HG03432 (cell line): Measurements from ENCODE around the gene CAPZA1.
"Not testable (repeated sequence)": the region's sequence is repeated elsewhere in the genome, so short reads cannot be mapped to it uniquely, and the experiment has no call there.

Experiments used
- ATAC-seq: cut with Tn5 transposase; IDR thresholded peaks from one replicate; pipeline ENCODE4 v1.9.1; 2021; ENCODE audit warnings: mild to moderate bottlenecking, moderate library complexity; ENCODE audit not compliant: unreplicated experiment

Gene CAPZA1

DNA sequence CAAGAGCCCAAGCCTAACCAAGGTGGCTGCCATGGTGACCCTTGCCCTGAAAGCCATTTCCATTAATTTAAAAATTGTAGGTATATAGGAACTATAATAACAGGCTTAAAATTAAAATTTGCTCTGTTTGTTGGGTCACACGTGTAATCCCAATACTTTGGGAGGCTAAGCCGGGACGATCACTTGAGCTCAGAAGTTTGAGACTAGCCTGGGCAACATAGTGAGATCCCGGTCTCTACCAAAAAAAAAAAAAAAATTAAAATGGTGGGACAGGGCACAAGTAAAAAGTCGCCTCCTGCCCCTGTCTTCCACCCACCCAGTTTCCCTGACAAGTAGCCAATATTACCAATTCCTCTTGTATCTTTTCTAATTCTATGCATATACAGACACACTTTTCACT lies 6.6 kb downstream of the CAPZA1 start:
- no peak for ATAC-seq

DNA sequence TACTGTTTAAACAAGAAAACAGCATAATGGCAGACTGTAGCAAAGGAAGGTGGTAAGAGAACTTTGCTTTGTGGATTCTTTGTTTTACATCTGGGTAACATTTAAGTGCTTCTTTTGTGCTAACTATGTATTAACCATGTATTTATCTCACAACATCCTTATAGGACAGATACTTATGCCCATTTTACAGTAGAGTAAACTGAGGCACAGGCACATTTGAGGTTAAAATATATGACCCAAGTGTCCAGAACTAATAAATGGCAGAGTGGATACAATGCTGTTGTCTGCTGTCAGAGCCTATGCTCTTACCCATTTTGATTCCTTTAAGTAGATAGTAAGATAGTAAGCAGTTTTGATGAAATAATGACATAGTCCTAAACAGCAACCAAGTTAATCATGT lies 7.3 kb downstream of the CAPZA1 start:
- no peak for ATAC-seq

DNA sequence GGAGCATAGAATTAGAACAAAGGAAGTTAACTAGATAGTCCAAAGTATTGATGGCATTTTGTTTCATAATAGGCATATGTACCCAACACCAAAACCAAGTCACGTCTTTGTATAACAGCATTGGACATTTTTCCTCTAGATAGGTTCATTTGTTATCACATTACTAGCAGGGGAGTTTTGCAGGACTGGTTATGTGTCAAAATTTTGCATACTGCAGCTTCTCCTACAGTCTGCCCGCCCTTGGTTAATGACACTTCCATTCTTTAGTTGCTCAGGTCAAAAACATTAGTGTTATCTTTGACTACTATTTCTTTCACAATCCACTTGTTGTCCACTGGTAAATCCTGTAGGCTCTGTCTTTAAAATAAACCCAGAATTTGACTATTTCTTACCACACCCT lies 8.9 kb downstream of the CAPZA1 start:
- ATAC-seq = no peak

DNA sequence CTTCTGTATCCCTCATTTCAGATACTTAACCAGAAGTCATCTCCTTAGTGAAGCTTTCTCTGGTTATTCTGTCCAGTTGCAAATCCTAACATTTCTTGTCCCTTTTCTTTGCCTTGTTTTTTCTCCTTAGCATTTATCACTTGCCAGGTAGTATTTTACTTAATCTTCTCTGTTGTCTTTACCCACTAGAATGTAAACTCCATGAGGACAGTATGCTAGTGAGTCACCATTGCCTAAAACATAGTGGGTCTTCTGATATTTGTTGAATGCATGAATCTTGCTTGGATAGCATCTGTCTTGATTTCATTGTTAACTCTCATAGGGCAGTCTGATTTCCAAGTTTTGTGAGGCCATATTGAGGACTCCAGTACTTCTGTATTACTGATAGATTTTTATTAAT lies 9.6 kb downstream of the CAPZA1 start:
- ATAC-seq = no peak

DNA sequence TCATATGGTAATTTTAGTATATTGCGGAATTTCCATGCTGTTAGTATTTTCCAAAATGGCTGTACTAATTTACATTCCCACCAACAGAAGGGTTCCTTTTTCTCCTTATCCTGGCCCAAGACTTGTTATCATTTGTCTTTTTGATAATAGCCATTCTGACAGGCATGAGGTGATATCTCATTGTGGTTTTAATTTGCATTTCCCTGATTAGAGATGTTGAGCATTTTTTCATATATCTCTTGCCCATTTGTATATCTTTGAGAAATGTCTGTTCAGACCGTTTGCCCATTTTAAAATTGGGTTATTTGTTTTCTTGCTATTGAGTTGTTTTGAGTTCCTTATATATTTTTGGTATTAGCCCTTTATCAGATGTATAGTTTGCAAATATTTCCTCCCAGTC lies 14.0 kb downstream of the CAPZA1 start:
- no peak for ATAC-seq

DNA sequence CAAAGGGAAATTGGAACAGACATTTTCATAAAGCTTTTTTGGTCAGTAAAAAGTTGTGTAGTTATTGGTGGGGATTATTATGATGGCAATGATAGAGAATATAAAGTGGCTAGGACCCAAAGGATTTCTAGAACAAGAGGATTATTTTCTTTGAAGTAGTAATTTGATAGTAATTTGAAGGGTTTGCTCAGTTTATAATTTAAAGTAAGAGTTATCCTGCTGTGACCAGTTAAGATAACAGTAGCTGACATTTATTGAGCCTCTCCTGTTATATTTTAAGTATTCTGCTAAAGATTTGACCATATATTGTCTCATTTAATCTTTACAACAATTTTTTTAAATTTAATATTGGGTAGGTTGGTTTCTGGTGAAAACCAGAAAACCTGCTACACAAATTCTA lies 14.7 kb downstream of the CAPZA1 start:
- ATAC-seq = no peak

DNA sequence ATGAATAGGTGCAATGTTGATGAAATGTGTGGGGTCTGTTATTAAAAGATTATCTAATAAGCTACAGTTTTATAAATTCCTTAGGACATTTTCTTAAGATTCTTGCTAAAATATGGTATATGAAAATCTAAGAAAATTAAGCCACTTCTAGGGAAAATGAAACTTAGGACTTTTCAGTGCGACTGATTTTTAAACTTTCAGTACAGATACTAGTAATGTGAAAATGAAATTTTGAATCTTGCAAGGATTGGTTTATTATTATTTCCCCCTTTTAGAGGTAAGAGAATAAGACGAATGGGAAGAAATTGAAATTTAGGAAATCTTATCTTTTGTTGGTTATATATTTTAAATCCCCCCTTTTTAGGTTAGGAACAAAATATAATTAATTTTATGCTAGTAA lies 16.4 kb downstream of the CAPZA1 start:
- peak; percentile 15 for ATAC-seq

DNA sequence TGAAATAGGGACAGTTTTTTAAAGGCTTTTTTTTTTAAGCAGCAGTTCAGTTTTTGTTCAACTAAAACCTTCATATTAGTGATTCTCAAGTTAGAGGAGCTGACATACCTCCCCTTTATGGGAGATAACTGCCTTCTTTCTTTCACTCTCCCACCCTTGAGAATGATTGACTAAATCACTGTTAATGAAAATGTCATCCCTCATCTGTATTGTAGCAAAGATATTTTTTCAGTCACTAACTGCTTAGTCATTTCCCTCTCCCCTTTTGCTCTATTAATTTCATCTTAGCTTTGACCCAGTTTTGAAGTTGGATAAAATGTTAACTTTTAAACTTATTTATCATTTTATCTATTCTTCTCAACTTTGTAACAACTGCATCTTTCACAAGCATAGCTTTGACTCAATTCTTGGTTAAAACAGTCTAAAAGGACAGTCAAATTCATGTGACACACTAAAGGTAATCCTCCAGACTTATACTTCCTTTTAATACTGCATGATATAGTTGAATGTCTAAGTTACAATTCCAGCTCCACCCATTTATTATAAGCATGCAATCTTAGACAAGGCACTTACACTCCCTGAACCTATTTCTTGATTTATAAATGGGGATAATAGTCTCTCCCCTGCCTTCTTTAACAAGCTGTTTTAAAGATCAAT lies 17.1 kb downstream of the CAPZA1 start:
- peak; percentile 45 for ATAC-seq

DNA sequence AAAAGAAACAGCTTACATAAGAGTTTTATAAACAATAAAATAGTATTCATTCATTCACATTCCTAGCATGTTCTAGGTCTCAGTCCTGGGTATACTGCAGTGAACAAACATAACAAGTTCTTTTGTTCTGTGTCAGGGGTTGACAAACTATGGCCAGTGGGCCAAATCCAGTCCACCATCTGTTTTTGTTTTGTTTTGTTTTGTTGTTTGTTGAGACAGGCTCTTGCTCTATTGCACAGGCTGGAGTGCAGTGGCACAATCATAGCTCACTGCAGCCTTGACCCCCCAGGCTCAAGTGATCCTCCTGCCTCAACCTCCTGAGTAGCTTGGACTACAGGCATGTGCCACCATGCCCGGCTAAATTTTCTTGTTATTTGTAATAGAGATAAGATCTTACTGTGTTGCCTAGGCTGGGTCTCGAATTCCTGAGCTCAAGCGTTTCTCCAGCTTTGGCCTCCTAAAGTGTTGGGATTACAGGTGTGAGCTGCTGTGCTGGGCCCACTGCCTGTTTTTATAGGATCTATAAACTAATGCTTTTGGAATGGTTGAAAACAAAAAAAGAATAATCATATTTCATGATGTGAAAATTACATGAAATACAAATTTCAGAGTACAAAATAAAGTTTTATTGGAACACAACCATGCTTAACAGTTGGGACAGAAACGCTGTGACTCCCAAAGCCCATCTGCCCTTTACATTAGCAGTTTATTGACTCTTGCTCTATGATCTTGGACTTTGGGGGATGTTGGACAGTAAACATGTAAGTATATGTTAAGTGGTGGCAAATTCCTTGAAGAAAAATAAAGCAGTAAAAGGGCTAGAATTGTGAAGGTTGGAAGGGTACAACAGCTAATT lies 17.9 kb downstream of the CAPZA1 start:
- no peak for ATAC-seq

DNA sequence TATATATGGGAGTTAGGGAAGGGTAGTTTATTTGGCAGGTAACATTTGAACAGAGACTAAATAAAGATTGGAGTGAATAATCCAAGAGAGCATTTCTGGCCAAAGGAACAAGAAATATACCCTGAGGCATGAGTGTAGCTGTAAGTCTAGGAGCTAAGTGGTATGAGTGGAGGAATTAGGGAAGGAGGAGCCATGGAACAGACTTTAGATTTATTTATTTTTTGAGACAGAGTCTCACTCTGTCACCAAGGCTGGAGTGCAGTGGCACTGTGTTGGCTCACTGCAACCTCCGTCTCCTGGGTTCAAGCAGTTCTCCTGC lies 18.4 kb downstream of the CAPZA1 start:
- no peak for ATAC-seq

DNA sequence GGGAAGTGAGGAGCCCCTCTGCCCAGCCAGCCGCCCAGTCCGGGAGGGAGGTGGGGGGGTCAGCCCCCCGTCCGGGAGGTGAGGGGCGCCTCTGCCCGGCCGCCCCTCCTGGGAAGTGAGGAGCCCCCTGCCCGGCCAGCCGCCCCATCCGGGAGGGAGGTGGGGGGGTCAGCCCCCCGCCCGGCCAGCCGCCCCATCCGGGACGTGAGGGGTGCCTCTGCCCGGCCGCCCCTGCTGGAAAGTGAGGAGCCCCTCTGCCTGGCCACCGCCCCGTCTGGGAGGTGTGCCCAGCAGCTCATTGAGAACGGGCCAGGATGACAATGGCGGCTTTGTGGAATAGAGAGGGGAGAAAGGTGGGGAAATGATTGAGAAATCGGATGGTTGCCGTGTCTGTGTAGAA lies 20.8 kb downstream of the CAPZA1 start:
- ATAC-seq = not testable (repeated sequence)

DNA sequence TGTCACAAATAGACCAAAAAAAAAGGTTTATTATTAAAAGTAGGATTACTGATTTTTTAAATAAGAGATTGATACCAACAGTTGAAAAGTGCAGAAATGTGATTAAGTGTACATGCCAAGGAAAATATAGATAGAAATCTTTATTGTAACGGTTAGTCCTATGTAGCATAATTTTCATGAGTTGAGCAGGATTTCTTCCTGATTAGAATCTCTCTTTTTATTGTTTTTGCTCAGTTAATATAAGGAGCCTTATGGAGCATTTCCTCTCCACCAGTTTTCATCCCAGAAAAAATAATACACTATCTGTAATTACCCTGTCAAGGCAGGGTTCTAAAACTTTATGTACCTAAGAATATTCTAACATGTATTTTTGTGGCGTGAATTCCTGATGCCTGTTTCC lies 23.4 kb downstream of the CAPZA1 start:
- no peak for ATAC-seq

DNA sequence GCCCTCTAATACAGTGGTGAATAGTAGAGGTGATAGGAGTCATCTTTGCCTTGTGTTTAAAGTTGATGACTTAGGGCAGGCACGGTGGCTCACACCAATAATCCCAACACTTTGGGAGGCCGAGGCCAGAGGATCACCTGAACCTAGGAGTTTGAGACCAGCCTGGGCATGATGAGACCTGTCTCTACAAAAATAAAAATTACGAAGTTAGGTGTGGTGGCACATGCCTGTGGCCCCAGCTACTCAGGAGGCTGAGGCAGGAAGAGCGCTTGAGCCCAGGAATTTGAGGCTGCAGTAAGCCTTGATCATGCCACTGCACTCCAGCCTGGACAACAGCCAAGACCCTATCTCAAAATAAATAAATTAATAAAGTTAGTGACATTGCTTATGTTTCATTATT lies 26.6 kb downstream of the CAPZA1 start:
- ATAC-seq = no peak

DNA sequence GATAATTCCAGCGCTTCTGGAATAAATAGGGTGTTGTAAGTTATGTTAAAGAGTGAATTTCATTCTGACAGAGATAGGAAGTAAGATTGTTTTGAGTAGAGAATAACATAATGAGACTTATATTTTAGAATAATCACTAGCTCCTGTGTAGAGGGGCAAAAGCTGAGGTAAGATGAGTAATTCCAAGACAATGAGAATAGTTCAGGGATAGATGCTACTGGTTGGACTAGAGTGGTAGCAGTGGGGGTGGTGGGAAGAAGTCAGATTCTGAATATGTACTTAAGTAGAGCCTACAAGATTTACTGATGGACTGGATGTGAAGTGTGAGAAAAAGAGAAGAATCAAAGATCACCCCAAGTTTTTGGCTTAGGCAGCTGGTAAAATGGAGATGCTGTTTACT lies 31.6 kb downstream of the CAPZA1 start:
- no peak for ATAC-seq

DNA sequence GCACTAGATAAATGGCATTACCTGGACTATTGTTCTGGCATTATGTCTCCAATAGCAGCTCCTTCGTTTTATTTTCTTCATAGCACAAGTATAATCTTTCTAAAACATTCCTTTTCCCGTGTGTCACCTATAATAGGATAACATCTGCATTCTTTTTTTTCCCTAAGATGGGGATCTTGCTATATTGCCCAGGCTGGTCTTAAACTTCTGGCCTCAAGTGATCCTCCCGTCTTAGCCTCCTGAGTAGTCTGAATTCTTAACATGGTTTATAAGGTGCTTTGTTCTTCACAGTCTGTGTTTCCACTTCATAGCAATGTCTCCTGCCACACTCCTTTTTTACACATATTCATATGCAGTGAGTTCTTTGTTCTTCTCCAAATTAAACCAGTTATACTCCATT lies 46.2 kb downstream of the CAPZA1 start:
- no peak for ATAC-seq

DNA sequence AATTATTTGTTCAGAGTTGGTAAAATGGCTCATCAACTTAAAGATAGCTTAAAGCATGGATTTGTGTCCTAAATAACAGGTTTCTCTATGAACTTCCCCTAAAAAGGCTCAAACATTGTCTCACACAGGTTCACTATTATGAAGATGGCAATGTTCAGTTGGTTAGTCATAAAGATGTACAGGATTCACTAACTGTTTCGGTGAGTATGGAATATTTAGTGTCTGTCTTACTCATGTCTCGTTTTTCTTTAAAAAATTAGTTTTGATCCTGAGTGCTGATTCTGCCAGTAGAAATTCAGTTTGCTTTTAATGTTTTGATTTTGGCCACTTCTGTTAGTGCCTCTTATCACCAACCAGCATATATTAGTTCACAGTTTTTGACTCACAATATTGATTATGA lies 47.3 kb downstream of the CAPZA1 start:
- no peak for ATAC-seq

DNA sequence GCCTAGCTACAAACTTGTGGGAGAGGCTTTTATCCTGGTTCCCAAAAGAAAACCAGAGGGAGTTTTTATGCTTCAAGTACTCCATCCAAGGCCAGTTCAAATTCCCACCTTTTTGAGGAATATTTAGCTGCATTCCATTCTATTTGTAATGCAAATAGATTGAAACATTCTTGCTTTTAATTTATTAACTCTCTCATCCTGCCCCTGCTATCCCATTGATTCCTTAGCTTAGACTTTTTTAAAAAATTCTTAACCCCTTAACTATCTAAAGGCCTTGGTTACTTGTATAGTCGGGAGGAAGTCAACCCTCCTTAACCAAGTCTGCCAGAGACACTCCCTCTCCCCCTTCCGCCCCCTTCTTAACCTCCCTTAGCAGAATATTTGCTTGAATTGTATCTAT lies 52.4 kb downstream of the CAPZA1 start:
- ATAC-seq = no peak

DNA sequence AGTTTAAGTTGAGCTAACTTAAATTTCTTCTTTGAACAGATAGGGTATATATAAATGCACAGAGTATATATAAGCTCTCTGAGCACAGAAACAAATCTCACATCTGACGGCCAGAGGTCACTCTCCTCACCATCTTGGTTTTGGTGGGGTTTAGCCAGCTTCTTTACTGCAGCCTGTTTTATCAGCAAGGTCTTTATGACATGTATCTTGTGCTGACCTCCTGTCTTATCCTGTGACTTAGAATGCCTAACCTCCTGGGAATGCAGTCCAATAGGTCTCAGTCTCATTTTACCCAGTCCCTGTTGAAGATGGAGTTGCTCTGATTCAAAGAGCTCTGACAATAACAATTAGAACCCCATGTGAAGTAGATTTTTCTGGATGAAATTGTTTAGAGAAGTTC lies 53.2 kb downstream of the CAPZA1 start:
- no peak for ATAC-seq

DNA sequence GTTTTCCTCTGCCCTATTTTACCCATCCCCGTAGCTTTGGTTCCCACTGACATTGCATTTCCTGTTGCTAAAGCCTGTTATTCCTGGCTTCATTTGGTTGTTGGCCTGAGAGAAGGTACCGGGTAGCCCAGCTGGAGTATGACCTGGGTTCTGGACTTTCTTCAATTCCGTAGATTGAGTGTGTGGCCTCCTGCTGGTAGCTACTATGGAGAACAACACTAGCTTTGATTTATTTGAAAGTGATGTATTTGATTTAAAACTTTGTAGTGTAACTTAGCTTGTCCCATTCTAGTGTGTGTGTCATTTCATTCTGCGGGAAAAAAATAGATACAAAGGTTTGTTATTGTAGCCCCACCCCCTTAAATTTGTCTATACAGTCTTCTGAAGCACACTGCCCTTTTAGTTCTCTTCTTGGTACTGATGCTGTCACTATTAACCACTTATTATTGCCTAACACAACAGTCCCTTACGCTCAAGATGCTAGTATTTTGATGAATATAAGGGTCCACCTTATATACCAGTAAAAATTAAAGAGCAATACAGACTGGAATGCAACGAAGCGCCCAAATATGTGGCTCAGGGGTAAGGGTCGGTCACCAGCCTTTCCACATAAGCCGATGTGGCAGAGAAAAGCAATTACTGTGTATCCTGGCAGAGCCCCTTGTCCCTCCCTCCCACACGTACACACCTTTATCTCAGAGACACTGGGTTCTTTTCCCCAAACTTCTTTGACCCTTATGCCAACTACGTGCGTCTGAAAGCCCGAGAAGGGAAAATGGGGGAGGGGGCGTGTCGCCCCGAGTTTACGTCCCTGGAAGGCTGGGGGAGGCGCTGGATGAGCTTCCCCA lies 54.2 kb downstream of the CAPZA1 start:
- ATAC-seq = peak; percentile 3

DNA sequence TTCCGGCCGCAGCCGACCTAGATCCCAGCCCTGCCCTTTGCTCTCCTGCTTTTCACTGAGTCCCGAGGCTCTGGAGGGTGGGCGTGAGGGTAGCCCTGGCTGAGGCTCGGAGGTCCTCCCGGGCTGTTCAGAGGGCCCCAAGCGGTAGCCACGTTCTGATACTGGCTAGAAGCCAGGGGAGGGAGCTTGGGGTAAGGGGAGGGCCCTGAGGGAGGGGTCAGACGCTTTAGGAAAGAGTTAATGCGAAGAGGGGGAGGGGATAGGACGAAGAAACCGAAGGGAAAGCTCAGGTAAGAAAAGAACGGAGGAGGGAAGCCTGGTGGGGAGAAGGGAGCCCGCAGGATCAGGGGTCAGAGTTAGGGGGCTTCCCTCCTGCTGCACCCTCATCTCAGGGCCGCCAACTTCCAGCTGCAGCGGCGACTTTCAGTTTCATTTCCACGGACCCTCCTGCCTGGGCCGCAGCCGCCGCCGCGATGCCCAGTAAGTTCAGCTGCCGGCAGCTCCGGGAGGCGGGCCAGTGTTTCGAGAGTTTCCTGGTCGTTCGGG lies 54.9 kb downstream of the CAPZA1 start, which contains the start of gene MOV10:
Gene MOV10, plus strand, starts transcription at position 220 of the 546 bp plus-strand sequence. Its CDS starts 254 bp downstream, at position 474.
- ATAC-seq = peak; percentile 68

DNA sequence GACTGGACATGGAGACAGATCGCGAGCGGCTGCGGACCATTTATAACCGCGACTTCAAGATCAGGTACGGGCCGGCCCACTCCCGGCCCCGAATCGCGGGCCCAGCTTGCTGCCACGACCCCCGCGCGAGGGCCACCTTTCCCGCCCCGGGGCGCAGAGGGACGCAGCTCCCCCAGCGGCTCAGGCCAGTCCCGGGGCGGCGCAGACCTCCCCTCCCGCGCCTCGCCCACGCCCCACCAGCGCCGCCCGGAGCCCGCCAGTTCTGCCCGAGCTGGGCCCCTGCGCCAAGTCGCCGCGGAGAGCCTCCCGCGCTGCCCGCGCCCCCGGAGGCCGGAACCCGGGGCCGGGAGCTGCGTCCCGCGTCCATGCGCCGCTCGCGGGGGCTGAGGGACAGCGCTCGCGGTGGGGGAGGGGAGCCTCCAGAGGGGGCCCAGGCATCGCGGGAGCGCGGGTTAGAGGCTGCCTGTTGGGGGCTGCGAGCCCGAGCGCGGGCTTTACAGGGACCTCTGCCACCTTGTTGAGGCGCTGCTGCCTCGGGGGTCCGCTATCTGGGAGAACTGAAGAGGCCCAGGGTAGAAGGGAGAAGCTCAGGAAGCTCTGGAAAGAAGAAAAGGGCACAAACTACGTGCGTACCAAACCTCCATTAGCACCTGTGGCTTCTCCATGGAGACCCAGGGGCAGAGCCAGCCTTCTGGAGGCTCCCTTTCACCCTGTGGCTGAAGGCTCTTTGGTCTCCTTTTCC lies 55.5 kb downstream of the CAPZA1 start:
- ATAC-seq = peak; percentile 52
